Endothelial cell of umbilical vein (primary cell): ENCODE measurements around the gene RSPH1. TPM values are rescaled to one million over a fixed set of nuclear protein-coding genes. Genes with fewer than 3 reads are reported as not detected.
A peak's percentile ranks its signal among the peaks of the same experiment; 100 is the strongest.

Source experiments
- BruUV-seq: library from RNA; stranded (reverse); fragments of 400-500 nt; replicated peaks from 2 replicates; lab custom pipeline; 2021; lab: Mats Ljungman, UMichigan
- CTCF ChIA-PET: fragments of 300-600, 350-600 bp; sonication (Branson Sonifier 250); formaldehyde crosslinking; loops from one replicate; lab custom pipeline; 2021; ENCODE audit warnings: antibody characterized with exemption, inconsistent platforms; lab: Charles Lee
- POLR2A ChIA-PET: fragments of 300-600, 350-600 bp; sonication (Branson Sonifier 250); formaldehyde crosslinking; loops from one replicate; lab custom pipeline; 2021; ENCODE audit warnings: antibody characterized with exemption, inconsistent platforms; lab: Charles Lee
- DNase-seq: peaks from one replicate; pipeline ENCODE4 v3.0.0-alpha.2; 2011; ENCODE audit warnings: low read depth, low spot score
- FAIRE-seq: peaks from 2 replicates; lab custom pipeline; 2011; peaks lifted over from hg19 to GRCh38; lab: Jason Lieb, UNC
- H2AFZ ChIP-seq: 2 replicates; pipeline ENCODE4 v1.6.0; 2012; ENCODE audit warnings: low read depth, low read length, control low read depth, inconsistent platforms
- H3K27ac ChIP-seq: 2 replicates; pipeline ENCODE4 v1.5.1; 2011; ENCODE audit warnings: low read depth, mild to moderate bottlenecking, control low read depth, low read length, moderate library complexity; ENCODE audit not compliant: insufficient read depth
- H3K27me3 ChIP-seq, 2 experiments: 2 replicates each; pipeline versions ENCODE4 v1.6.0 to v1.6.1; 2011; ENCODE audit warnings: low read length in 2 of 2, mixed read lengths in 1 of 2; ENCODE audit not compliant: control insufficient read depth in 2 of 2, insufficient read depth in 2 of 2
- H3K36me3 ChIP-seq, 2 experiments: 2 replicates in 1 of 2; 3 replicates in 1 of 2; pipeline ENCODE4 v1.5.1; 2011; ENCODE audit warnings: low read length in 2 of 2, mild to moderate bottlenecking in 1 of 2, moderate library complexity in 1 of 2; ENCODE audit not compliant: control insufficient read depth in 2 of 2, insufficient read depth in 2 of 2; ENCODE audit errors: extremely low read depth in 1 of 2
- H3K4me1 ChIP-seq: 3 replicates; pipeline ENCODE4 v1.5.1; 2011; ENCODE audit warnings: mild to moderate bottlenecking, low read length; ENCODE audit not compliant: control insufficient read depth, insufficient read depth; ENCODE audit errors: extremely low read depth
- H3K4me2 ChIP-seq: 2 replicates; pipeline ENCODE4 v1.6.1; 2011; ENCODE audit warnings: low read length, control low read depth, mixed read lengths; ENCODE audit not compliant: insufficient read depth
- H3K4me3 ChIP-seq, 3 experiments: fragments of 200-600 bp in 1 of 3; sonication (generic), shearing (Covaris generic) in 1 of 3; replicated peaks in 1 of 3; 2 replicates each; pipeline ENCODE4 v1.5.1; 2011 to 2016; ENCODE audit warnings: control low read depth in 3 of 3, low read length in 3 of 3, mild to moderate bottlenecking in 2 of 3, inconsistent platforms in 1 of 3, low read depth in 1 of 3, moderate library complexity in 1 of 3; ENCODE audit not compliant: insufficient read depth in 1 of 3
- H3K79me2 ChIP-seq: 2 replicates; pipeline ENCODE4 v1.6.0; 2012; ENCODE audit warnings: low read length, inconsistent platforms; ENCODE audit not compliant: control insufficient read depth, insufficient read depth
- H3K9ac ChIP-seq: replicated peaks from 2 replicates; pipeline ENCODE3; 2011; ENCODE audit warnings: low read length, control low read depth; ENCODE audit not compliant: insufficient read depth; ENCODE audit errors: extremely low read depth
- H3K9me1 ChIP-seq: replicated peaks from 3 replicates; pipeline ENCODE4 v1.6.0; 2011; ENCODE audit warnings: mild to moderate bottlenecking, low read length; ENCODE audit not compliant: control insufficient read depth, insufficient read depth; ENCODE audit errors: extremely low read depth
- H3K9me3 ChIP-seq: replicated peaks from 2 replicates; pipeline ENCODE4 v1.5.1; 2012; ENCODE audit warnings: low read length, inconsistent platforms; ENCODE audit not compliant: control insufficient read depth, insufficient read depth
- H4K20me1 ChIP-seq: replicated peaks from 2 replicates; pipeline ENCODE3; 2011; ENCODE audit warnings: mild to moderate bottlenecking, low read length; ENCODE audit not compliant: control insufficient read depth, insufficient read depth; ENCODE audit errors: extremely low read depth
- CTCF ChIP-seq, 2 donors: IDR thresholded peaks; 1 replicate in 1 of 2; 2 replicates in 1 of 2; pipeline ENCODE4 v1.5.1; 2011; ENCODE audit warnings: low read length in 2 of 2, mild to moderate bottlenecking in 2 of 2, moderate library complexity in 2 of 2, control low read depth in 1 of 2, inconsistent platforms in 1 of 2, low read depth in 1 of 2; ENCODE audit not compliant: insufficient read depth in 1 of 2; ENCODE audit errors: extremely low read depth in 1 of 2
- EZH2 ChIP-seq: IDR thresholded peaks from 2 replicates; pipeline ENCODE4 v1.6.1; 2012; ENCODE audit warnings: borderline replicate concordance, low read depth, mild to moderate bottlenecking, moderate library complexity, low read length, inconsistent platforms; ENCODE audit not compliant: severe bottlenecking
- JUN ChIP-seq: IDR thresholded peaks from 2 replicates; pipeline ENCODE4 v1.6.1; 2011; ENCODE audit warnings: borderline replicate concordance, low read depth; ENCODE audit not compliant: insufficient read length, insufficient read depth
- MAX ChIP-seq: IDR thresholded peaks from 2 replicates; pipeline ENCODE4 v1.6.1; 2011; ENCODE audit not compliant: insufficient read depth, insufficient read length
- MYC ChIP-seq: IDR thresholded peaks from one replicate; pipeline ENCODE4 v1.6.1; 2011; ENCODE audit warnings: mild to moderate bottlenecking, low read depth, low read length
- POLR2AphosphoS5 ChIP-seq: IDR thresholded peaks from 2 replicates; pipeline ENCODE4 v1.6.1; 2012; ENCODE audit warnings: low read depth, mild to moderate bottlenecking, control low read depth, low read length, moderate library complexity; ENCODE audit not compliant: insufficient read depth
- dilution Hi-C: fragments of 300-500 bp; cut with MboI; formaldehyde crosslinking; loops from one replicate; pipeline ENCODE4 v1.15.0; 2019; ENCODE audit warnings: low sequenced_read_pairs; ENCODE audit not compliant: extremely low pct_ligation_motif_present
- intact Hi-C: fragments of 100-400 bp; cut with micrococcal nuclease; formaldehyde crosslinking; loops from one replicate; pipeline ENCODE4 v1.10.0; 2022
- polyA plus RNA-seq, 4 experiments: library from polyadenylated mRNA; depleted of rRNA in 3 of 4; stranded (reverse) in 3 of 4; unstranded in 1 of 4; fragments of >200 nt; gene quantifications; 2 replicates each; pipeline versions ENCODE4 v1.2.1 to v1.2.3, GENCODE V29; 2011 to 2012; ENCODE audit warnings: missing spikeins in 1 of 4
- total RNA-seq: library from RNA; stranded (reverse); gene quantifications from 2 replicates; pipeline ENCODE4 v1.2.3, GENCODE V29; 2021

The RSPH1 gene
- total and polyA plus RNA-seq, 2 donors (not counting 3 experiments of a cell fraction or from before 2014, with no cell fraction given), result 0.08 TPM; not detected in 1

GRCh38 chr21:42535602-42536171, 39.7 kb upstream of the RSPH1 start:
- POLR2A ChIA-PET, result no interaction called here
- DNase-seq, result peak; percentile 15

More at GRCh38 chr21:42535602-42536171, 39.7 kb upstream of the RSPH1 start:
- H3K9me3 ChIP-seq, result no peaks in the 10 kb centered on the region
- no peak overlapping the region for H3K9ac ChIP-seq
- TF ChIP-seq MAX (no peak), POLR2AphosphoS5 (no peak), MYC (no peak), EZH2 (no peak), JUN (no peak), CTCF (IDR thresholded peaks at IDR 0.05; ENCODE audit: extremely low read depth in 1 of 2, insufficient read depth in 1 of 2, low read depth in 1 of 2, low read length in 2 of 2) (no peak)
- intact Hi-C loops, result no loop called here
- H4K20me1 ChIP-seq, result no peaks in the 10 kb centered on the region
- no peaks in the 10 kb centered on the region for H3K27me3 ChIP-seq
- no peak overlapping the region for H3K27ac ChIP-seq
- H2AFZ ChIP-seq, result no peak overlapping the region
- no peaks in the 10 kb centered on the region for H3K9me1 ChIP-seq
- H3K79me2 ChIP-seq, result no peaks in the 10 kb centered on the region
- H3K36me3 ChIP-seq, result no peaks in the 10 kb centered on the region
- no peak overlapping the region for H3K4me2 ChIP-seq
- dilution Hi-C loops, result no loop called here
- CTCF ChIA-PET, result no interaction called here
- BruUV-seq, result no TSS peak
- H3K4me3 ChIP-seq, result no peak overlapping the region
- peaks cover 4% of the 10 kb centered on the region for H3K4me1 ChIP-seq
- FAIRE-seq, result peak; percentile 55
